ENCODE results near the gene ZNF519.
"Not testable (repeated sequence)": the region's sequence is repeated elsewhere in the genome, so short reads cannot be mapped to it uniquely, and the experiment has no call there.

GRCh38 chr18:14150766-14151165 is 18.5 kb upstream of the ZNF519 start:
- not testable (repeated sequence) for TF ChIP-seq CTCF (conservative IDR thresholded peaks at IDR 0.05 in 1 of 2, IDR thresholded peaks at IDR 0.05 in 1 of 2; ENCODE audit: extremely low read depth in 1 of 2, insufficient read depth in 1 of 2, low read depth in 1 of 2, low read length in 2 of 2); EZH2 (IDR thresholded peaks at IDR 0.05; ENCODE audit: borderline replicate concordance, low read length)

All from mammary epithelial cell (primary cell).